ENCODE results near the gene PDE3B. TPM values are rescaled to one million over a fixed set of nuclear protein-coding genes. Genes with fewer than 3 reads are reported as not detected.
A peak's percentile ranks its signal among the peaks of the same experiment; 100 is the strongest.
"Not testable (repeated sequence)": the region's sequence is repeated elsewhere in the genome, so short reads cannot be mapped to it uniquely, and the experiment has no call there.

The PDE3B gene
- total RNA-seq, 1 experiment from 2014 or later, result 4.8 TPM

DNA sequence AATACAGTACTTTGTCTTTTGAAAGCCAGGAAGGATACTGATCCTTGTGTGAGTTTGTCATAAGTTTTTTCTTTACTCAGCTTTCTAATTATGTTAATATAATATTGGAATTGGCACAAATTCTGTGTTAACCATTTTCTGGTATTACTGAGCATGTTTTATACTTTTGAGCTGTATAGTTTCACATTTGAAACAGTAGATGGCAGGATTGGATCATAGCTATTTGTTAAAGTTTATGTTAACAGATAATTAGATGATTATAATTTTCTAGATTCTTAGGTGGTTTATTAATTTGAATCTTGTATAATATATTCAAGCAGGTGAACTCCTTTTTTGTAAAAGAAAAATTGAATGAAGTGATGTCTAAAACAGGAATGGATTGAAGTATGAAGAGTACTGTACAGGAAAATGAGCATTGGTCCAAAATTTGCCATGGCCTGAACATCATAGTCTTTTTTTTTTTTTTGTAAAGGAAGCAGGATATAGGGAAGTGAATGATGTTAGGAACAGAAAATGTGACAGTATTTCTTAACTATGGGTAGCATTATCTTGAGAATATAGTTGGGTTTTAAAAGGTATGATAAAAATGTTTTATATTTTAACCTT, 146.4 kb downstream of the PDE3B start:
- intact Hi-C loops (cut with micrococcal nuclease; ENCODE audit: unreplicated experiment), result loop anchor here (1.0 to 5.0 kb wide), 3 partner anchors 117 to 417 kb away; no protein-coding TSS in a partner anchor
- Histone ChIP-seq H3K36me3 (ENCODE audit: insufficient read depth, low read length, poor library complexity, severe bottlenecking) (no peaks in the 10 kb centered on the region), H3K9me3 (ENCODE audit: low read depth, low read length, poor library complexity, severe bottlenecking) (no peaks in the 10 kb centered on the region), H3K27ac (ENCODE audit: low read depth, low read length, poor library complexity, severe bottlenecking) (no peak overlapping the region), H3K4me1 (ENCODE audit: insufficient read depth, low read length, poor library complexity, severe bottlenecking) (peaks cover 17% of the 10 kb centered on the region), H3K4me3 (ENCODE audit: low read depth, low read length, poor library complexity, severe bottlenecking) (no peak overlapping the region), H3K27me3 (replicated peaks; ENCODE audit: insufficient read depth, low read depth, low read length, poor library complexity) (no peaks in the 10 kb centered on the region)
- no TSS peak for BruUV-seq (replicated peaks)
- ChIA-PET CTCF (interaction anchor here (0.6 to 2.6 kb wide), 5 partner anchors 114 to 285 kb away, joined by 3 to 40 read pairs (median 4); no protein-coding TSS in a partner anchor), POLR2A (ENCODE audit: low non-redundant PET) (no interaction called here)
- DNase-seq (ENCODE audit: low spot score), result peak; percentile 22
- no peak for TF ChIP-seq EZH2 (IDR thresholded peaks at IDR 0.05; ENCODE audit: borderline replicate concordance, low read depth, low read length, poor library complexity, severe bottlenecking)
- TF ChIP-seq, protein P1, sequence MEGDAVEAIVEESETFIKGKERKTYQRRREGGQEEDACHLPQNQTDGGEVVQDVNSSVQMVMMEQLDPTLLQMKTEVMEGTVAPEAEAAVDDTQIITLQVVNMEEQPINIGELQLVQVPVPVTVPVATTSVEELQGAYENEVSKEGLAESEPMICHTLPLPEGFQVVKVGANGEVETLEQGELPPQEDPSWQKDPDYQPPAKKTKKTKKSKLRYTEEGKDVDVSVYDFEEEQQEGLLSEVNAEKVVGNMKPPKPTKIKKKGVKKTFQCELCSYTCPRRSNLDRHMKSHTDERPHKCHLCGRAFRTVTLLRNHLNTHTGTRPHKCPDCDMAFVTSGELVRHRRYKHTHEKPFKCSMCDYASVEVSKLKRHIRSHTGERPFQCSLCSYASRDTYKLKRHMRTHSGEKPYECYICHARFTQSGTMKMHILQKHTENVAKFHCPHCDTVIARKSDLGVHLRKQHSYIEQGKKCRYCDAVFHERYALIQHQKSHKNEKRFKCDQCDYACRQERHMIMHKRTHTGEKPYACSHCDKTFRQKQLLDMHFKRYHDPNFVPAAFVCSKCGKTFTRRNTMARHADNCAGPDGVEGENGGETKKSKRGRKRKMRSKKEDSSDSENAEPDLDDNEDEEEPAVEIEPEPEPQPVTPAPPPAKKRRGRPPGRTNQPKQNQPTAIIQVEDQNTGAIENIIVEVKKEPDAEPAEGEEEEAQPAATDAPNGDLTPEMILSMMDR (conservative IDR thresholded peaks at IDR 0.05; ENCODE audit: low read depth, low read length), result peak; percentile 67

DNA sequence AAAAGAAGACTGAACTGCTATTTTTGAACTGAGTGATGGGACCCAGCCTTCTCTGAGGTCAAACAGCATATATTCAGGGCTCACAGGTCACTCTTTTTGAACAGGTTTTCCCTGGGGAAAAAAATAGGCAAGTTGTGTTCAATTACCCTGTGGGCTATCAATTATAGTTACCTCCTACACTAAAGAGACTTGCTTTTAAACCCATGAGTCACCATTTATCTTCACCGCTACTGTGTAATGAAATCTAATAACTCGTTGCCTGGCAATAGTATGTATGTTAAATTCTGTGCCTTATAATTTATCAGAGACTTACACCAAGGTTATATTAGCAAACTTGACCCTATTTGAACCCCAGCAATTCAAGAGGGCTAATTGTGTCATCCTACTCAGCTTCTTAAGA, 149.9 kb downstream of the PDE3B start:
- no peak overlapping the region for H3K27ac ChIP-seq (ENCODE audit: low read depth, low read length, poor library complexity, severe bottlenecking)
- no peaks in the 10 kb centered on the region for H3K36me3 ChIP-seq (ENCODE audit: insufficient read depth, low read length, poor library complexity, severe bottlenecking)
- no peak for TF ChIP-seq EZH2 (IDR thresholded peaks at IDR 0.05; ENCODE audit: borderline replicate concordance, low read depth, low read length, poor library complexity, severe bottlenecking)
- no peaks in the 10 kb centered on the region for H3K9me3 ChIP-seq (ENCODE audit: low read depth, low read length, poor library complexity, severe bottlenecking)
- intact Hi-C loops (cut with micrococcal nuclease; ENCODE audit: unreplicated experiment), result loop anchor here (5.0 kb wide), 2 partner anchors 284 to 414 kb away; no protein-coding TSS in a partner anchor
- H3K4me3 ChIP-seq (ENCODE audit: low read depth, low read length, poor library complexity, severe bottlenecking), result no peak overlapping the region
- H3K4me1 ChIP-seq (ENCODE audit: insufficient read depth, low read length, poor library complexity, severe bottlenecking), result no peaks in the 10 kb centered on the region
- ChIA-PET POLR2A (ENCODE audit: low non-redundant PET) (no interaction called here), CTCF (no interaction called here)
- no peak for DNase-seq (ENCODE audit: low spot score)
- no peaks in the 10 kb centered on the region for H3K27me3 ChIP-seq (replicated peaks; ENCODE audit: insufficient read depth, low read depth, low read length, poor library complexity)
- no TSS peak for BruUV-seq (replicated peaks)

DNA sequence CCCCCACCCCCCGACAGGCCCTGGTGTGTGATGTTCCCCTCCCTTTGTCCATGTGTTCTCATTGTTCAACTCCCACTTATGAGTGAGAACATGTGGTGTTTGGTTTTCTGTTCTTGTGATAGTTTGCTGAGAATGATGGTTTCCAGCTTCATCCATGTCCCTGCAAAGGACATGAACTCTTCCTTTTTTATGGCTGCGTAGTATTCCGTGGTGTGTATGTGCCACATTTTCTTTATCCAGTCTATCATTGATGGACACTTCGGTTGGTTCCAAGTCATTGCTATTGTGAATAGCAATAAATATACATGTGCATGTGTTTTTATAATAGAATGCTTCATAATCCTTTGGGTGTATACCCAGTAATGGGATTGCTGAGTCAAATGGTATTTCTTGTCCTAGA, 152.4 kb downstream of the PDE3B start:
- CTCF ChIA-PET; intact Hi-C loops (cut with micrococcal nuclease; ENCODE audit: unreplicated experiment); H3K9me3 ChIP-seq (ENCODE audit: low read depth, low read length, poor library complexity, severe bottlenecking); H3K27me3 ChIP-seq (replicated peaks; ENCODE audit: insufficient read depth, low read depth, low read length, poor library complexity); H3K36me3 ChIP-seq (ENCODE audit: insufficient read depth, low read length, poor library complexity, severe bottlenecking); H3K4me3 ChIP-seq (ENCODE audit: low read depth, low read length, poor library complexity, severe bottlenecking); H3K4me1 ChIP-seq (ENCODE audit: insufficient read depth, low read length, poor library complexity, severe bottlenecking); BruUV-seq (replicated peaks); H3K27ac ChIP-seq (ENCODE audit: low read depth, low read length, poor library complexity, severe bottlenecking); POLR2A ChIA-PET (ENCODE audit: low non-redundant PET); DNase-seq (ENCODE audit: low spot score): not testable (repeated sequence)

DNA sequence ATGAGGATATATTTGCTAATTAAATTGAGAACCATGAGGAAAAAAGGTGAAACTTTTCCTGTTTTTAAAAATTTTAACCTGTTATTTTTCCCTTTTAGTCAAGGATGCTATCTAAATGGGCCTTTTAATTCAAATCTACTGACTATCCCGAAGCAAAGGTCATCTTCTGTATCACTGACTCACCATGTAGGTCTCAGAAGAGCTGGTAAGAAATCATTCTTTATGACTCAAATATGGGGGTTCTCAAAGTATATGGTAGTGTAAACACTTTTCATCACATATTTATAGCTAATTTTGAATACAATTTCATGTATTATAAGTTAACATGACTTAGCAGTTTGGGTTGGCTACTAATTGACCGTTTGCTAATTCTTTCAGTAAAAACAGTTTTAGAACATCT, 160.2 kb downstream of the PDE3B start:
- POLR2A ChIA-PET (ENCODE audit: low non-redundant PET), result interaction anchor here (0.5 kb wide), 1 partner anchor 730 kb away, joined by 4 read pairs; no protein-coding TSS in a partner anchor

More for the DNA sequence above, 160.2 kb downstream of the PDE3B start:
- no peaks in the 10 kb centered on the region for H3K27me3 ChIP-seq (replicated peaks; ENCODE audit: insufficient read depth, low read depth, low read length, poor library complexity)
- no peak overlapping the region for H3K4me3 ChIP-seq (ENCODE audit: low read depth, low read length, poor library complexity, severe bottlenecking)
- H3K27ac ChIP-seq (ENCODE audit: low read depth, low read length, poor library complexity, severe bottlenecking), result no peak overlapping the region
- BruUV-seq (replicated peaks), result no TSS peak
- no peaks in the 10 kb centered on the region for H3K9me3 ChIP-seq (ENCODE audit: low read depth, low read length, poor library complexity, severe bottlenecking)
- no peak for DNase-seq (ENCODE audit: low spot score)
- CTCF ChIA-PET, result no interaction called here
- no peaks in the 10 kb centered on the region for H3K36me3 ChIP-seq (ENCODE audit: insufficient read depth, low read length, poor library complexity, severe bottlenecking)
- TF ChIP-seq, protein P1 (conservative IDR thresholded peaks at IDR 0.05; ENCODE audit: low read depth, low read length), result no peak
- TF ChIP-seq EZH2 (IDR thresholded peaks at IDR 0.05; ENCODE audit: borderline replicate concordance, low read depth, low read length, poor library complexity, severe bottlenecking), result no peak
- no peaks in the 10 kb centered on the region for H3K4me1 ChIP-seq (ENCODE audit: insufficient read depth, low read length, poor library complexity, severe bottlenecking)
- intact Hi-C loops (cut with micrococcal nuclease; ENCODE audit: unreplicated experiment), result no loop called here
